GM23248 (cell line): Measurements from ENCODE around the gene KRT73.

Experiments used
- EZH2 ChIP-seq: fragments of 200-600 bp; sonication (generic); IDR thresholded peaks from 2 replicates; pipeline ENCODE4 v1.6.1; 2018; ENCODE audit warnings: antibody characterized with exemption, mild to moderate bottlenecking; ENCODE audit not compliant: insufficient read depth, poor library complexity, severe bottlenecking
- EZH2phosphoT487 ChIP-seq: fragments of 200-600 bp; sonication (generic); IDR thresholded peaks from 2 replicates; pipeline ENCODE4 v1.6.1; 2018; ENCODE audit warnings: antibody characterized with exemption, moderate library complexity, mild to moderate bottlenecking, low read depth; ENCODE audit not compliant: insufficient read depth

- no peak for TF ChIP-seq EZH2
- no peak for TF ChIP-seq EZH2phosphoT487
Measured at GRCh38 chr12:52661668-52662067, 43.3 kb upstream of the KRT73 start.
